GM18873 (cell line): ENCODE data around the gene GNA14.
"Not testable (repeated sequence)": the region's sequence is repeated elsewhere in the genome, so short reads cannot be mapped to it uniquely, and the experiment has no call there.

Experiments
- ATAC-seq: cut with Tn5 transposase; IDR thresholded peaks from one replicate; pipeline ENCODE4 v1.9.1; 2021; ENCODE audit warnings: mild to moderate bottlenecking, moderate library complexity, moderate number of reproducible peaks; ENCODE audit not compliant: unreplicated experiment, low FRiP score

GNA14 gene

DNA sequence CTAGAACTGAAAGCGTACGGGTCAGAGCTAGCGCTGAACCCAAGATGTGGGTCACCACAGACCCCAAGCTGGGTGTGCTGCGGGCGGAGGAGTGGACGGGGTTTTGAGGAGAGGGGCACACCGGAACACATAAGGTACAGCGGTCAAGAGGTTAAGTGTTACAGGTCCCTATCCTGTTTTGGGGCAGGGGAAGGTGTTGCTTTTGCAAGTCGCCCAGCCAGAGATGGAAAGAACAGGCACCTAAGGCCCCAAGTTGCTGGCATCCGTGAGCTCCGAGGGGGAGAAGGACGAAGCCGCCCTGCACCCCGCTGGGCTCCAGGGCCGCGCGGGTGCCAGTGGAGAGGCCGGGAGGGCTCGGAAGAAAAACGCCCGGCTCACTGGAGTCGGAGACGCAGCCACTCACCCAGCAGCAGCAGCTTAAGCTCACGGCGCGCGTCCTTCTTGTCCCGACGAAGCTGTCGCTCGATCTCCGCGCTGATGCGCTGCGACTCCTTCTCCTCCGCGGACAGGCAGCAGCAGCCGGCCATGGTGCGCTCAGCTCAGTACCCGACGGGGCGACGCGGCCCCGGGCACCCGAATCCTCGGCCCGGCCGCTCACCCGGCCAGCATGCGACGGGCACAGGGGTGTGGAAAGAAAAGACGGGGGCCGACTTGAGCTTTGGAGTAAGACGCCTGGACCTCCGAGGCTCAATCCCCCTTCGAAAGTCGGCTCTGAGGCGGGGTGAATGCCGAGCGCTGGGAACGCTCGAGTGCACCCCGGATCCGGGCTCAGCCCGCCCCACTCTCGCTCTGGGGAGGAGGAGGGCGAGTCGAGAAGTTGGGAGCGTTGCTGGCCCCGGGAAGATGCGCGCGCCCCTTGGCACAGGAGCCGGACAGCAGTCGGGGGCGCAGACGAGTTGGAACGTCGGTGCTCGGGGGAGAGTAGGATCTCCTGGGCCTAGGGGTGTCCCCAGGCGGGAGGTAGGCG lies 572 bp downstream of the GNA14 start:
- no peak for ATAC-seq

- ATAC-seq = no peak
These were observed 4.3 kb downstream of the GNA14 start for GRCh38 chr9:77643871-77644270.

DNA sequence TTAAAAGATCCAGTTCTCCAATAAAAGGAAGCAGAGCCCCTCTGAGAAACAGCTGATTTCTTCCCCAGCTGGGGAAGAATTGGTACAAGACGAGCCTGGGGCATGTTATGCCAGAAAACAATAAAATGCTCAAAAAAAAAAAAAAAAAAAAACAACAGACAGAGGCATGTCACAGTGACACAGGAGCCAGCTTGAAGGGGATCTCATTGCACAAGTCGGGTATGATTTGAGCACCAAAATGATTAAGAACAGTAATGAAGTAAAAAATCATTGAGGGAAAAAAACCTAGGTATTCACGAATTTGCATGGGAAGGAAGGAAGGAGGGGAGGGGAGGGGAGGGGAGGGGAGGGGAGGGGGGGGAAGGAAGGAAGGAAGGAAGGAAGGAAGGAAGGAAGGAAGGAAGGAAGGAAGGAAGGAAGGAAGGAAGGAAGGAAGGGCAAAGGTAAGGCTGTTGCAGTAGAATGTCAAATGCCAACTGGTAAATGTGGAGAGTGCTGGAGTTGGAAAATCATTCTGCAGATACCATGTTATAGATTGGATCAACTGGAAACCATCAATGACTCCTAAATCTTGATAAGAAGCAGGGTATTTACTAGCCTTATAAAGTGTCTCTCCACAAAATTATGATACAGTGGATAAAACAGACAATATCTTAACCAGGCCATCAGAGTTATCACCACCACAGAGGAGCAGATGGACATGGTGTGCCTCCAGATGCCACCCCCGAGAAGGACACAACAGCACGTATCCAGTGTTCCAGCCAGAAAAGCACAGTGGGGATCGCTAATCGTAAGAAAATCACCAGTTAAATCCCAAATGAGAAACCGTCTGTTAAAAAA lies 7.2 kb downstream of the GNA14 start:
- ATAC-seq = no peak

DNA sequence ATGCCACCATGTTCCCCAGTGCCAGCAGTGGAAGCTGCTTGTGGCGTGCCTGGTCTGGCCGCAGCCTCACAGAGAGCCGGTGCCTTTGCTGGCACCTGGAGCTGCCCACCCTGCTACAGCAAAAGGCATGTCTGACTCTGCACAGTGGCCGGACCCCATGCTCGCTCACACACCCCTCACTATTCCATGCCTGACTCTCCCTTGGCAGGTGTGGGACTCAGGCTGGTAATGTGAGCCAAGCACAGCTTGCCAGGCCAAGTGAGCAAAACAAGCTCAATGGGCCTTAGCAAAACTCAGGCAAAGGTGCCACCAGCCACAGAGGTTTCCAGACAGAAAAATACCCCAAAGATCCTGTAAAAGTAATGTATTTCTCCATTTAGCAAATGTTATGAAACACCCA lies 15.5 kb downstream of the GNA14 start:
- no peak for ATAC-seq

GRCh38 chr9:77628864-77629263 lies 19.3 kb downstream of the GNA14 start:
- ATAC-seq = not testable (repeated sequence)

DNA sequence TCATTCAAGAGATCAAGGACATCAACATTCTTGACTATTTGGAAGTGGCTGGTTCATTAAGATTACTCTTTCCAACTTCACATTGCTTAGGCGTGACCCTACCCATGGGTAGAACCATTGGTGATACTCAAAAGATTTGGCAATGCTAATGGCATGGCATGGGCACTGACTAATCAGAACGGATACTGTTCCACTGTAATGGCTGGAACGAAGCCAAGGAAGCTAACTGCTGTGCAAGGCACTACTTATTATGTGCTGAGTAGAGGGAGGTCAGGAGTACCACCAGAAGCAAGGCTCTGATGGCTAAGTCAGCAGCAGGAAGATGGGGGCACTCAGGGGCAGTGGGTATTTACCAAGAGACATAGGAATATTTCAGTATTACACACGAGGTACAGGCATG lies 31.9 kb downstream of the GNA14 start:
- ATAC-seq = no peak

DNA sequence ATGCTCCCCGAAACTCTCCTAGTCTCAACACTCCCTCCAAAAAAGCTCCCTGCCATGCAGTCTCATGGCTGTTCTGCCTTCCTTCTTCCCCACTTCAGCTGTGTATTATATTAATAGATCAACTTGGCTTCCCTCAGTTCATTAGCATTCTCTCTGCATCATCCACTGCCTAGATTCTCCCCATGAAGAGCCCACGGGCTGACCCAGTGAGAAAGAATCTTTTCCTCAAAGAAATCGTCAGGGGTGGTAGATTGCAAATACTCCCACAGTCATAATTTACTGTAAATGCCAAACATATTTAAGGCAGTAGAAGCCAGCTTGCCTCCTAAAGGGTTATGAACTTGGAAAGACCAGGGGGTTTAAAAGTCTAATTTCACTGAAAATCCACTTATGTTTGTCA lies 33.5 kb downstream of the GNA14 start:
- no peak for ATAC-seq

GRCh38 chr9:77606526-77606925 lies 41.6 kb downstream of the GNA14 start:
- ATAC-seq = no peak

- no peak for ATAC-seq
These were observed 42.5 kb downstream of the GNA14 start for GRCh38 chr9:77605449-77606220.

GRCh38 chr9:77604316-77604715 lies 43.8 kb downstream of the GNA14 start:
- no peak for ATAC-seq

- ATAC-seq = no peak
These were observed 45.3 kb downstream of the GNA14 start for GRCh38 chr9:77602852-77603251.

- ATAC-seq = no peak
These were observed 46.5 kb downstream of the GNA14 start for GRCh38 chr9:77601476-77602099.

DNA sequence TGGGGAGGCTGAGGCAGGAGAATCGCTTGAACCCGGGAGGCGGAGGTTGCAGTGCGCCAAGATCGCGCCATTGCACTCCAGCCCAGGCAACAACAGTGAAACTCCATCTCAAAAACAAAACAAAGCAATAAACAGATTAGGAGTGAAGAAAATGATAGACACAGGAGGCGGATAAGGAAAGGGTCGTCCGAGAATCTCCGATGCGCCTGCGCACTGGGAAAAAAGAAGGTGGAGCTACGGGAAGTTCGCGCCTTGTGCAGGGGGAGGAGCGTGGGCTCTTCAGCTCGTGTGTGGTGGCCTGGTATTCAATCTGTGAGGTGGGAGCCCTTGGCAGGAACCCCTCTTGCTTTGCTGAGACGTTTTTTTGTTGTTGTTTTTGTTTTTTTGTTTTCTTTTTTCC lies 47.3 kb downstream of the GNA14 start:
- no peak for ATAC-seq

GRCh38 chr9:77599492-77599891 lies 48.6 kb downstream of the GNA14 start:
- no peak for ATAC-seq

GRCh38 chr9:77598991-77599390 lies 49.1 kb downstream of the GNA14 start:
- ATAC-seq = no peak

GRCh38 chr9:77598524-77598923 lies 49.6 kb downstream of the GNA14 start:
- ATAC-seq = no peak

DNA sequence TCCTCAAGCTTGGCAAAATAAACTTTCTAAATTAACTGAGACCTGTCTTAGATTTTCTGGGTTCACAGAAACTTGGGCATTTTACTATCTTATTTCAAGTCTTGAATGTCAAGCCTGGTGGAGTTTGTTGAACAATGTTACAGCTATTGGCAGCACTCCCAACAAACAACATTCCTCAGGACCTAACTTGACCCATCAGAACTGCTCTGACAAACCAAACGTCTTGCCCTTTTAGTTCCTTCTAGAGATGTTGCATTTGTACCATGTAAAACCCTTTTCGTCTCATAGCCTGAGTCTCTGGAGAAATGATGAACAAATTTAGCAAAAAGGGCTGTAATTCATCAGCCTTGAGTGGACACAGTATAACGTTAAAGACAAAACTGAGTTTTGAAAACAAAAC lies 51.1 kb downstream of the GNA14 start:
- no peak for ATAC-seq

- no peak for ATAC-seq
These were observed 52.6 kb downstream of the GNA14 start for GRCh38 chr9:77595426-77596095.

- no peak for ATAC-seq
These were observed 53.2 kb downstream of the GNA14 start for GRCh38 chr9:77594963-77595362.

DNA sequence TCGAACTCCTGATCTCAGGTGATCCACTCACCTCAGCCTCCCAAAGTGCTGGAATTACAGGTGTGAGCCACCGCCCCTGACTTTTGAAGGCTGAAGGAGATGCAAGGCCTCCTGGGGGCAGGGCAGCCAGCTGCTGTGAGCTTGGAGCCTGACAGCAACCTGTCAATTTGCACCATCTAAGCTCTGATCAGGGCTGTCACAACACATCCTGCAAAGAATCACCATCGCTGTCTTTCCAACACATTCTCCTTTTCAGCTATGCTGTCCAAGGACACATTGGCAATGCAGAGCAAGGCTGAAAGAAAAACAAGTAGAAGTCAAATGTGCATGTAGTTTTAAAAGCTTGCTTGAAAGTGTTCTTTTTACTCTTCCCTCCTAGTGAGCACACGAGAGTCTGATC lies 54.6 kb downstream of the GNA14 start:
- ATAC-seq = no peak
